Heart left ventricle (tissue), 13 donors: Measurements from ENCODE around the gene HIPK2.

Experiments
- POLR2A ChIP-seq, 2 donors: fragments of 450-650 bp; IDR thresholded peaks; one replicate each; pipeline ENCODE4 v1.6.1; 2017; ENCODE audit warnings: antibody characterized with exemption in 2 of 2, mild to moderate bottlenecking in 2 of 2, moderate library complexity in 2 of 2
- TF ChIP-seq, protein P1 (sequence below), 12 donors: fragments of 200-600 bp; sonication (generic) in 4 of 12; IDR thresholded peaks; one replicate each; pipeline versions ENCODE4 v1.5.0 to v1.8.0; 2018 to 2022; ENCODE audit warnings: antibody characterized with exemption in 12 of 12, mild to moderate bottlenecking in 5 of 12
- donor health status: ischemic (EF 13 %, LVEDD 7.1; RV severe dilation, severe dysfunction).
- donor health status: DM: no; HTN: yes; CAD: no.
- donor health status: DM: no; HTN: no; CAD: no.
- donor health status: ischemic (EF 25% LVEDD 6.9; RV normal size, moderate dysfunction).
- donor health status: ischemic (EF 25% LVEDD 5.7; RV mildly dilated, moderate dysfunction).
- donor health status: ischemic (EF 35%, LVEDD 5.7; RV mildly dilated, moderate dysfunction).
- donor health status: nonischemic (EF 11% LVEDD 7.7; RV severe dilation, severe dysfunction).
- donor health status: DM: yes; HTN: yes; CAD: no.
- donor health status: PGD.
- donor health status: ischemic (EF 29% LVEDD 5.4; RV normal size, mild dysfunction).
- donor health status: nonischemic (EF 23%, LVEDD 6.1; RV moderate dilation, normal function).

DNA sequence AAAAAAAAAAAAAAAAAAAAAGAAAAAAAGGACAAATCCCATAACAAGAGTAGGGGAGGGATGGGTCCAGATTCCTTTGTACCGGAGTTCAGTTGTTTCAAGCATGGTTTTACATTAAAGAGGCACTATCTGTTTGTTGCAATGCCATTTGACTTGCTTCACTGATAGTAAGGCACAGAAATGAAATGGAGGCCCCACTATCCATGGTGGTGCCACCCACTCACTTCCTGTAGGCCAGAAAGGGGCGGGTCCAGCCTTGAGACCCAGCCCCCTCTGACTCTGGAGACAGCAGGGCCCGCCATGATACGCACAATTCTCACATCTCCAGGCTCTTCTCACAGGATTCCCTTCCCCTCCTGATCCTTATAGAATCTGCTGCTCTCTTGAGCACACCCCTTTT lies 154.3 kb downstream of the HIPK2 start:
- TF ChIP-seq, protein P1, sequence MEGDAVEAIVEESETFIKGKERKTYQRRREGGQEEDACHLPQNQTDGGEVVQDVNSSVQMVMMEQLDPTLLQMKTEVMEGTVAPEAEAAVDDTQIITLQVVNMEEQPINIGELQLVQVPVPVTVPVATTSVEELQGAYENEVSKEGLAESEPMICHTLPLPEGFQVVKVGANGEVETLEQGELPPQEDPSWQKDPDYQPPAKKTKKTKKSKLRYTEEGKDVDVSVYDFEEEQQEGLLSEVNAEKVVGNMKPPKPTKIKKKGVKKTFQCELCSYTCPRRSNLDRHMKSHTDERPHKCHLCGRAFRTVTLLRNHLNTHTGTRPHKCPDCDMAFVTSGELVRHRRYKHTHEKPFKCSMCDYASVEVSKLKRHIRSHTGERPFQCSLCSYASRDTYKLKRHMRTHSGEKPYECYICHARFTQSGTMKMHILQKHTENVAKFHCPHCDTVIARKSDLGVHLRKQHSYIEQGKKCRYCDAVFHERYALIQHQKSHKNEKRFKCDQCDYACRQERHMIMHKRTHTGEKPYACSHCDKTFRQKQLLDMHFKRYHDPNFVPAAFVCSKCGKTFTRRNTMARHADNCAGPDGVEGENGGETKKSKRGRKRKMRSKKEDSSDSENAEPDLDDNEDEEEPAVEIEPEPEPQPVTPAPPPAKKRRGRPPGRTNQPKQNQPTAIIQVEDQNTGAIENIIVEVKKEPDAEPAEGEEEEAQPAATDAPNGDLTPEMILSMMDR (IDR thresholded peaks at IDR 0.05), result no peak
- TF ChIP-seq POLR2A (IDR thresholded peaks at IDR 0.05), result no peak
